Stimulated activated CD8-positive, alpha-beta memory T cell treated with anti-CD3 and anti-CD28 coated beads, Interleukin-15, amount 100 ng/mL, for 1 hour (primary cell): ENCODE measurements around the gene TUBB2B.
"Not testable (repeated sequence)": the region's sequence is repeated elsewhere in the genome, so short reads cannot be mapped to it uniquely, and the experiment has no call there.

Experiments used
- DNase-seq: peaks from one replicate; pipeline ENCODE4 v3.0.0-alpha.2; 2020; ENCODE audit warnings: low read depth

The TUBB2B gene

GRCh38 chr6:3258201-3258600 is 30.7 kb upstream of the TUBB2B start:
- DNase-seq = no peak

DNA sequence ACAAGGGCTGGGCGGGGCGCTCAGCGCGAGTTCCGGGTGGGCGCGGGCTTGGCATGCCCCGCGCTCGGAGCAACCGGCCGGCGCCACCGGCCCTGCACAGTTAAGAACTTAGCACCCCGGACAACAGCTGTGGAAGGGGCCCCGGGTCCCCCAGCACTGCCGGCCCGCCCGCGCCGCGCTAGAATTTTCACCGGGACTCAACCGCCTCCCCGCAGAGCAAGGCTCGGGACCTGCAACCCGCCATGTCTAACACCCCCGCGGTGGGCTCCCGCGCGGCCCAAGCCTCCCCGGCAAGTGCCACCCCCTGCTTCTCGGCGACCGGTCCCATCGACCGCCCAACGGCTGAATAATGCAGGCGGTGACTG is 26.1 kb upstream of the TUBB2B start:
- no peak for DNase-seq

DNA sequence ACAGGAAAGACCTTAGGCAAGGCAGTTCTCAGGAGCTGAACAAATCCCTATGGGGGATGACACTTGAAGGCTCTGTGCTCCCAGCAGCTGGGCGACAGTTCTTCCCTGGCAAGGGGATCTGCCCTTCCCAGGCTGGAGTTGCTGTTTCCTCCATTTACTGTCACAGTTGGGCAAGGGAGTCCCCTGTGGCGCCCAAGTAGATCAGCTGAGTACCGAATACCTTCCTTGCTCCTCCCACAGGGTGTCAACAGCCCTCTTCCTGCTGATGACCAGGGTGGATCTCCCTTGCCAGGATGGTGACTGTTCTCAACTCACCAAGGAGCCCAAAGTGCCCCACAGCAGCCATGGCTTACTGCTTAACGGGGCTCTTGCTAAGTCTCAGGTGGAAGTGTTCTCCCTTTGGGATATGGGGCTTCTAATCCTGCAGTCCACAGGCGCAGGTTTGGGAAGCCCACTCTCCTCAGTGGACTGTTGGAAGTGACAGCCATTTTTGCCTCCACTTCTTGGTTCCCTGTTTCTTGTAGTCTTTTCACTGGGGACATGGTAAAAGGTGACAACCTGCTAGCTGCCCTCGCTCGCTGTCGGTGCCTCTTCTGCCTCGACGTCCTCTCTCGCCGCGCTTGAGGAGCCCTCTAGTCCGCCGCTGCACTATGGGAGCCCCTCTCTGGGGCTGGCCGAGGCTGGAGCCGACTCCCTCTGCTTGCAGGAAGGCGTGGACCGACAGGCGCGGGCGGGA is 25.6 kb upstream of the TUBB2B start:
- DNase-seq = no peak

DNA sequence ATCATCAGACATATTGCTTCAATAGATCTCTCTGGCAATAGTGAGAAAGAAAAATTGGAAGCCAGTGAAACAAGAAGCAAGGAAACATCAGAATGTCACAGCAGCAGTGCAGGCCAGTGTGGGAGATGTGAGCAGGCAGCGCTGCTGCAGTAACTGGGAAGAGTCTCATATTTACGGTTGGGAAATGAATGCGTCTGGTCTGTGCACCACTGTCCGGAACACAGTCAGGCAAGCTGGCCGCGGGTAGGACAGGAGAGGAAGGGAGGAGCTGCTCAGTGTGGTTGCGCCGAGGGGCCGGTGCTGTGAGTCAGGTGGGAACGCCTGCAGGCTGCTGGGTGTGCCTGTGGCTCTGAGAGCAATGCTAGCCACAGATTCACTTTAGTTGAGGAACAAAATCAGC is 24.9 kb upstream of the TUBB2B start:
- no peak for DNase-seq

DNA sequence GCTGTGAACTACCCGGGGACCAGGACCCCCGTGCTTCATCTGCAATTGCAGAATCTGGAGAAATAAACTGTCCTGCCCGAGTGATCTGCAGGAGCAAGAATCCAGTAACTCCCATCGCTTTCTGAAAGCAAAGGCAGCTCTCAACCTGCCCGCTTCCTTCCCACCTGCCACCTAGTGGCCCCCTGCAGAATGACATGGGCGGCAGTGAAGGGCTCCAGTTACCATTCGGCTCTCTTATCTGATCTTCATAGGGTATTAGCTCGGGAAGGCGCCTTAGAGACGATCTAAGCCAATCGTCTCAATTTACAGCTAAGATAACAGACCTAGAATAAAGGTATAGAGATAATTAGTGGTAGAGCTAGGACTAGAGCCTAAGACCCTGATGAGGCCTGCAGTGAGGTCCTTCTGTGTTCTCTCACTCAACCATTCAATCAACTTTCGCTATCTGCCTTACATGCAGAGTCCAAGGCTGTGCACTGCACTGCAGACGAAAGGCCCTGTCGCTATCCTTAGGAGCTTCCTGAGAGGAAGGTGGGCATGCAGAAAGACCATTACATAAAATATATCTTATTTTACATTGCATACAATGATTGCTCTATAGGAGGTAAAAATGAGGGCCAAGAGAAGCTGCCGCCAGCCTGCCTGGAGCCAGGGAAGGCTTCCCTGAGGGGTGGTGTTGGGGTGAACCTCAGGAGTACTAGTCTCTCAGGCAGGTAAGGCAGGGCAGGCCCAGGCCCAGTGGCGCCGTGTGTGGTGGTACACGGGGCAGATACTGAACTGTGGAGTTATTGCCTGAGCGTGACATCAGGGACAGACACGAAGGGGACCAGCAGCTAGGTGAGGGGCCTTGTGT is 24.2 kb upstream of the TUBB2B start:
- peak; percentile 68 for DNase-seq

GRCh38 chr6:3250231-3250675 is 22.8 kb upstream of the TUBB2B start:
- DNase-seq = no peak

DNA sequence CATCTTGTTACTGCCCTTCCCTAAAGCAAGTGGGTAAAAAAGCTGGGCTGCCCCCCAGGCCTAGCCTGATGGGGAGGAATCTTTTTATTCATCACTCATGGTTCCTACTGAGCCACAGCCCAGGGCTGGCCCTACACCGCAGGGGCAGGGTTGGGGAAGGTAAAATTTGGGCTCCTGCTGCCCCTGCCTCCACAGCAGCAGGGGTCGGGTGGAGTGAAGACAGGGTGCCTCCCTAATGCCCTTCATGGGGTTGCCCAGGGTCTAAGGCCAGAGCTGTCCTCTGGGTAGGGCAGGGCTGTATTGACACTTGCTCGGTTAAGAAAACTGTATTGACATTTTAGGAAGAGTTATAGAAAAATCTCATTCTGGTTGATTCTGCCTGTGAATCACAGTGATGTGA is 22.4 kb upstream of the TUBB2B start:
- no peak for DNase-seq

- no peak for DNase-seq
These were observed 20.0 kb upstream of the TUBB2B start for GRCh38 chr6:3247255-3248146.

GRCh38 chr6:3245216-3245615 is 17.8 kb upstream of the TUBB2B start:
- DNase-seq = no peak

DNA sequence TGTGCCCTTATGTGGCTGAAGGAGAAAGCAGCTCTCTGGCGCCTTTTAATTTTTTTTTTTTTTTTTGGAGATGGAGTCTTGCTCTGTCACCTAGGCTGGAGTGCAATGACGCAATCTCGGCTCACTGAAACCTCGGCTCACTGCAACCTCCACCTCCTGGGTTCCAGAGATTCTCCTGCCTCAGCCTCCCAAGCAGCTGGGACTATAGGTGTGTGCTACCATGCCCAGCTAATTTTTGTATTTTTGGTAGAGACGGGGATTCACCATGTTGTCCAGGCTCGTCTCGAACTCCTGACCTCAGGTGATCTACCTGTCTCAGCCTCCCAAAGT is 17.3 kb upstream of the TUBB2B start:
- not testable (repeated sequence) for DNase-seq

- no peak for DNase-seq
These were observed 16.8 kb upstream of the TUBB2B start for GRCh38 chr6:3244003-3244831.

GRCh38 chr6:3242768-3243167 is 15.3 kb upstream of the TUBB2B start:
- DNase-seq = no peak

DNA sequence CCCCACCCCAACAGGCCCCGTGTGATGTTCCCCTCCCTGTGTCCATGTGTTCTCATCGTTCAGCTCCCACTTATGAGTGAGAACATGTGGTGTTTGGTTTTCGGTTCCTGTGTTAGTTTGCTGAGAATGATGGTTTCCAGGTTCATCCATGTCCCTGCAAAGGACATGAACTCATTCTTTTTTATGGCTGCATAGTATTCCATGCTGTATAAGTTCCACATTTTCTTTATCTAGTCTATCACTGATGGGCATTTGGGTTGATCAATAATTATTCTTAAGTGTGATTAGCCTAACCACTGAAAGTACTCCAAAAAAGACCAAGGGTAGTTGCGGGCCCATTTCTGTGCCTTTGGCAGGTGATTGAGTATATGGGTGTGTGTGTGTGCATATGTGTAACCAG is 14.3 kb upstream of the TUBB2B start:
- DNase-seq = not testable (repeated sequence)

GRCh38 chr6:3240595-3240994 is 13.1 kb upstream of the TUBB2B start:
- no peak for DNase-seq

GRCh38 chr6:3239110-3239830 is 11.8 kb upstream of the TUBB2B start:
- no peak for DNase-seq

- no peak for DNase-seq
These were observed 10.6 kb upstream of the TUBB2B start for GRCh38 chr6:3237761-3238662.

- DNase-seq = no peak
These were observed 8.6 kb upstream of the TUBB2B start for GRCh38 chr6:3236005-3236404.

- no peak for DNase-seq
These were observed 8.0 kb upstream of the TUBB2B start for GRCh38 chr6:3235486-3235885.

DNA sequence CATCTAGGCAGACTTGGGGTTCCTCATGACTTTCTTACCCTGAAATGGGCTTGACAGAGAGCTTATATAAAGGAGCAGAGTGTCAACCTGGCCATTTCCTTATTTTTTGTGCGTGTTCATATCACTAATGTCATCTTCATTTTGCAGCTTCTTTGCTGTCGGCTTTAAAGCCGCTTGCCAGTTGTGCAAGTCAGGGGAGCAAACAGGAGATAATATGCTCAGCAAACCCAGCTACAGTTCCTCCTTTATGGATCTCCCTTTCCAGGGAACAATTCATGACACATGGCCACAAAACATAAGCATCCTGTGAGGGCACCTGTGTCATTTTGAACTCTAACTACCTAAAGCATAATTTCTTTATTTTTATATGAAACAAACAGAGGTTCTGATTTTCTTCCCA is 6.5 kb upstream of the TUBB2B start:
- DNase-seq = no peak

GRCh38 chr6:3233321-3233720 is 5.9 kb upstream of the TUBB2B start:
- no peak for DNase-seq
